ENCODE results near the gene CD79B.
"Not testable (repeated sequence)": the region's sequence is repeated elsewhere in the genome, so short reads cannot be mapped to it uniquely, and the experiment has no call there.

DNA sequence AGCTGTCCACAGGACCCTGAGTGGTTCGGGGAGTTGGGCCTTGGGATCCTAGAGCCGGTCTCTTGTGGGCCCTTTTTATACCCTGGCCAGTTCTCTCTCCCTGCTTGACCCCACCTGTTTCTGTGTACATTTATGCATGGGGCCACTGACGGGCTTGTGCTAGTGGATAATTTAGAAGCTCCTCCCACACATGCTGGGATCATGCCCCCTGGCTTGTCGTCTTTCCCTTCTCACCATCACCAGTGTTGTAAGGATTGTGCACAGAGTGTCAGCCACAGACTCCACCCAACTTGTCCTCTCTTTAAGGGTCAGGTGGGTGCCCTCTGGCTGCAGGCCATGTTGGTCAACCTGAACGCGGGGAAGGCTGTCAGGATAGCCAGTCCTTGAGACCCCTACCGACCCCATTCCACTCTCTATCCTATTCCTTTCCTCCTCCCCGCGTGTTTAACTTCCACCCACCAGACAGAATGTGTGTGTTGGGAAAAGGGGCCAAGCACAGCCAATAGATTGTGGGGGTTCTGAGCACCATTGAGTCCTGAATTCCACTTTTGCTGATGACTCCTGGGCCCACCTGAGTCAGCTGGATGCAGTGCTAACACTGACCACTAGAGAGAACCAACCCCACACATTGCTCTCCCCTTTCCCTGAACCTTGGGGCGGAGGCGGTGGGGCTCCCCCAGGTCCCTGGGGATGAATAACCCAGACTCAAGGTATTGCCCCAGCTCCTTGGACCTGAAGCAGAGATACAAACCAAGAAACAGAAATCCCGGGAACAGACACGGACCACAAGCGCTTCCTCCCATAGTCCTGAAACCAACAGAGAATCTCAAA lies 35.4 kb downstream of the CD79B start, which contains the start of gene CSH1:
- TF ChIP-seq, protein P1, sequence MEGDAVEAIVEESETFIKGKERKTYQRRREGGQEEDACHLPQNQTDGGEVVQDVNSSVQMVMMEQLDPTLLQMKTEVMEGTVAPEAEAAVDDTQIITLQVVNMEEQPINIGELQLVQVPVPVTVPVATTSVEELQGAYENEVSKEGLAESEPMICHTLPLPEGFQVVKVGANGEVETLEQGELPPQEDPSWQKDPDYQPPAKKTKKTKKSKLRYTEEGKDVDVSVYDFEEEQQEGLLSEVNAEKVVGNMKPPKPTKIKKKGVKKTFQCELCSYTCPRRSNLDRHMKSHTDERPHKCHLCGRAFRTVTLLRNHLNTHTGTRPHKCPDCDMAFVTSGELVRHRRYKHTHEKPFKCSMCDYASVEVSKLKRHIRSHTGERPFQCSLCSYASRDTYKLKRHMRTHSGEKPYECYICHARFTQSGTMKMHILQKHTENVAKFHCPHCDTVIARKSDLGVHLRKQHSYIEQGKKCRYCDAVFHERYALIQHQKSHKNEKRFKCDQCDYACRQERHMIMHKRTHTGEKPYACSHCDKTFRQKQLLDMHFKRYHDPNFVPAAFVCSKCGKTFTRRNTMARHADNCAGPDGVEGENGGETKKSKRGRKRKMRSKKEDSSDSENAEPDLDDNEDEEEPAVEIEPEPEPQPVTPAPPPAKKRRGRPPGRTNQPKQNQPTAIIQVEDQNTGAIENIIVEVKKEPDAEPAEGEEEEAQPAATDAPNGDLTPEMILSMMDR (IDR thresholded peaks at IDR 0.05) = not testable (repeated sequence)
- TF ChIP-seq SIN3A (IDR thresholded peaks at IDR 0.05; ENCODE audit: borderline replicate concordance, insufficient read depth, low read depth, low read length); POLR2AphosphoS5 (IDR thresholded peaks at IDR 0.05; ENCODE audit: low read depth, low read length); REST (IDR thresholded peaks at IDR 0.05; ENCODE audit: insufficient read depth in 1 of 2, low read depth in 2 of 2, low read length in 1 of 2); TCF7L2 (IDR thresholded peaks at IDR 0.05; ENCODE audit: low read depth, low read length): not testable (repeated sequence)
